ENCODE data around the gene ZNF25.
"Not testable (repeated sequence)": the region's sequence is repeated elsewhere in the genome, so short reads cannot be mapped to it uniquely, and the experiment has no call there.

ZNF25 gene

DNA sequence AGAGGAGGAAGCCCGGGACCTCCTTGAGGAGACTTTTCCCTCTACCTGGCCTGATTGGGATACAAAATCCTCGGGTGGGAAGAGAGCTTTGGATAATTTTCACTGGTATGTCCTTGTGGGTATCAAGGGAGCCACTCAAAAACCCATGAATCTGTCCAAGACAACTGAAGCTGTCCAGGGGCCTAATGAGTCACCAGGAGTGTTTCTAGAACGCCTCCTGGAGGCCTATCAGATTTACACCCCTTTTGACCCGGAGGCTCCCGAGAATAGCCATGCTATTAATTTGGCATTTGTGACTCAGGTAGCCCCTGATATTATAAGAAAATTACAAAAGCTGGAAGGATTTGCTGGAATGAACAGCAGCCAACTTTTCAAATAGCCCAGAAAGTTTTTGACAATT is 38.6 kb downstream of the ZNF25 start:
- DNase-seq, result no peak

DNA sequence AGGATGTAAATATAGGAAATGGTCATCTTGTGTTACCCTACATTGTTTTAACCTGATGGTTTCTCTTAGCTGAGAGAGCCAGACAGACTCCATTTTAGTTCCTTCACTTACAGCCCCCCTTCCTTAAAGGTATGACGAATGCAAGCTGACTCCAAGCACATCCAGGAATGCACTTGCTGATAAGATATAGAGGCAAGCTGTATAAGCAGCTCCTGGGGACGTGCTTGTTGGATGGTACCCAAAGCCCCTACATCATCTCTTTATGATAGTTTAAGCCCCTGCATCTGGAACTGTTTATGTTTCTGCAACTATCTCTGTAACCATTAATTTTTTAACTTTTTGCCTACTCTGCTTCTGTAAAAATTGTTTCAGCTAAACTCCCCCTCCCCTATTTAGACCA is 41.7 kb downstream of the ZNF25 start:
- DNase-seq, result no peak

DNA sequence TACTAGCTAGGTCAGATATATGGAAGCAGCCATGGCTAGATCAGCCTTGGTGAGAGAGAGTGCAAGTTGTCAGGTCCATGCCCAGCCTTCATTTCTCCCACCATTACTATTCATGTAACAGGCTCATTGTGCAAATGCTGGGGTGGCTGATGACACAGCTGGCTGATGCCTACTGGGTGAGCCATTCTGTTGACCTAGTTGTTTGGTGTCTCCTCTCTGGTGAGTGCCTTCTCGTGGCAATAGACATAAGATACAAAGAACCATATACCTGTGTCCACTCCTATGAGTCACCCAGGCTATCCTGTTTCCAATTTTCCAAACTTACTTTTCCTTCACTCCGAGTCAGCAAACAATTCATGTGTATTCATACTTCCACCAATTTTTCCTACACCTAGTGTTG is 46.0 kb downstream of the ZNF25 start:
- DNase-seq, result no peak

DNA sequence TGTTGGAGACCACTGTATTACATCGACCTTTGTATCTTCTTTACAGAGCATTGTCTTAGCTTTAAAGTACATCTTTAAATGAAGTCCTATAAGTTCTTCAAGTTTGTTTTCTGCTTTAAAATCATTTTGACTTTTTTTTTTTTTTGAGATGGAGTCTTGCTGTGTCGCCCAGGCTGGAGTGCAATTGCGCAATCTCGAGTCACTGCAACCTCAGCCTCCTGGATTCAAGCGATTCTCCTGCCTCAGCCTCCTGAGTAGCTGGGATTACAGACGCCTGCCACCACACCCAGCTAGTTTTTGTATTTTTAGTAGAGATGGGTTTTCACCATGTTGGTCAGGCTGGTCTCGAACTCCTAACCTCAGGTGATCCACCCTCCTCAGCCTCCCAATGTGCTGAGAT is 68.3 kb downstream of the ZNF25 start:
- not testable (repeated sequence) for DNase-seq

DNA sequence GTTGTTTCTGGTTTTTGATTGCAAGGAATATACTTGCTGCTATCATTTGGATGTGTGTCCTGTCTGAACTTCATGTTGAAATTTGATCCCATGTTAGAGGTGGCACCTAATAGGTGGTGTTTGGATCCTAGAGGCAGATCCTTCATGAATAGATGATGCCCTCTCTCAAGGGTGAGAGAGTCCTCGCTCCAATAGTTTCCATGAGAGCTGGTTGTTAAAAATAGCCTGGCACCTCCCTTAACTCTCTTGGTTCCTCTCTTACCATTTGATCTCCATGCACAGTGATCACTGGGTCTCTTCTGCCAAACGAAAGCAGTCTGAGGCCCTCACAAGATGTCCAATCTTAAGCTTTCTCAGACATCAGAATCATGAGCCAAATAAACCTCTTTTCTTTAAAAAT is 70.1 kb downstream of the ZNF25 start:
- no peak for DNase-seq

Measured in C1 segment of cervical spinal cord (tissue), 14 donors.